ENCODE measurements around the gene TNK1.

The TNK1 gene

GRCh38 chr17:7346761-7347614 lies 33.9 kb upstream of the TNK1 start:
- H3K27ac ChIP-seq (ENCODE audit: low read depth, low read length): no peak overlapping the region
- H3K9ac ChIP-seq (ENCODE audit: low read length): no peak overlapping the region
- no peaks in the 10 kb centered on the region for H3K27me3 ChIP-seq (ENCODE audit: low read length)
- H2AFZ ChIP-seq (ENCODE audit: low read depth, low read length, severe bottlenecking): no peak overlapping the region
- no peaks in the 10 kb centered on the region for H4K20me1 ChIP-seq (ENCODE audit: low read depth, low read length)
- H3K79me2 ChIP-seq (ENCODE audit: insufficient read depth, low read length): no peaks in the 10 kb centered on the region
- H3K4me3 ChIP-seq (ENCODE audit: insufficient read depth, low read length, poor library complexity, severe bottlenecking): no peak overlapping the region
- peaks cover 13% of the 10 kb centered on the region for H3F3A ChIP-seq (ENCODE audit: insufficient read depth)
- no peaks in the 10 kb centered on the region for H3K36me3 ChIP-seq (ENCODE audit: low read length)
- no peak overlapping the region for H3K4me2 ChIP-seq (ENCODE audit: low read depth, low read length, poor library complexity, severe bottlenecking)
- H3K9me2 ChIP-seq (replicated peaks; ENCODE audit: insufficient read depth, low read length): no peaks in the 10 kb centered on the region
- H3K9me3 ChIP-seq (ENCODE audit: insufficient read depth, low read length): no peaks in the 10 kb centered on the region
- TF ChIP-seq EZH2phosphoT487 (conservative IDR thresholded peaks at IDR 0.05; ENCODE audit: low read length): no peak
- TF ChIP-seq CTCF (IDR thresholded peaks at IDR 0.05; ENCODE audit: insufficient read depth, low read length, poor library complexity, severe bottlenecking): no peak

- no peak overlapping the region for H2AFZ ChIP-seq (ENCODE audit: low read depth, low read length, severe bottlenecking)
- no peaks in the 10 kb centered on the region for H3K27me3 ChIP-seq (ENCODE audit: low read length)
- H3K9ac ChIP-seq (ENCODE audit: low read length): no peak overlapping the region
- no peak overlapping the region for H3K4me3 ChIP-seq (ENCODE audit: insufficient read depth, low read length, poor library complexity, severe bottlenecking)
- H3K9me3 ChIP-seq (ENCODE audit: insufficient read depth, low read length): no peaks in the 10 kb centered on the region
- H3K36me3 ChIP-seq (ENCODE audit: low read length): no peaks in the 10 kb centered on the region
- H4K20me1 ChIP-seq (ENCODE audit: low read depth, low read length): no peaks in the 10 kb centered on the region
- H3K79me2 ChIP-seq (ENCODE audit: insufficient read depth, low read length): no peaks in the 10 kb centered on the region
- no peaks in the 10 kb centered on the region for H3K9me2 ChIP-seq (replicated peaks; ENCODE audit: insufficient read depth, low read length)
- peaks cover 13% of the 10 kb centered on the region for H3F3A ChIP-seq (ENCODE audit: insufficient read depth)
- no peak overlapping the region for H3K27ac ChIP-seq (ENCODE audit: low read depth, low read length)
- no peak for TF ChIP-seq EZH2phosphoT487 (conservative IDR thresholded peaks at IDR 0.05; ENCODE audit: low read length)
- TF ChIP-seq CTCF (IDR thresholded peaks at IDR 0.05; ENCODE audit: insufficient read depth, low read length, poor library complexity, severe bottlenecking): no peak
- no peak overlapping the region for H3K4me2 ChIP-seq (ENCODE audit: low read depth, low read length, poor library complexity, severe bottlenecking)
Observed at GRCh38 chr17:7347630-7348477, 33.0 kb upstream of the TNK1 start.

GRCh38 chr17:7348478-7349242 lies 32.2 kb upstream of the TNK1 start:
- H3K27ac ChIP-seq (ENCODE audit: low read depth, low read length): no peak overlapping the region

More at GRCh38 chr17:7348478-7349242, 32.2 kb upstream of the TNK1 start:
- Histone ChIP-seq H3K9me3 (ENCODE audit: insufficient read depth, low read length) (no peaks in the 10 kb centered on the region), H3K9ac (ENCODE audit: low read length) (no peak overlapping the region), H3K36me3 (ENCODE audit: low read length) (no peaks in the 10 kb centered on the region), H4K20me1 (ENCODE audit: low read depth, low read length) (no peaks in the 10 kb centered on the region), H3K9me2 (replicated peaks; ENCODE audit: insufficient read depth, low read length) (no peaks in the 10 kb centered on the region), H2AFZ (ENCODE audit: low read depth, low read length, severe bottlenecking) (no peak overlapping the region), H3K27me3 (ENCODE audit: low read length) (no peaks in the 10 kb centered on the region), H3F3A (ENCODE audit: insufficient read depth) (peaks cover 13% of the 10 kb centered on the region), H3K4me2 (ENCODE audit: low read depth, low read length, poor library complexity, severe bottlenecking) (no peak overlapping the region), H3K4me3 (ENCODE audit: insufficient read depth, low read length, poor library complexity, severe bottlenecking) (no peak overlapping the region), H3K79me2 (ENCODE audit: insufficient read depth, low read length) (no peaks in the 10 kb centered on the region)
- no peak for TF ChIP-seq CTCF (IDR thresholded peaks at IDR 0.05; ENCODE audit: insufficient read depth, low read length, poor library complexity, severe bottlenecking)
- TF ChIP-seq EZH2phosphoT487 (conservative IDR thresholded peaks at IDR 0.05; ENCODE audit: low read length): no peak

All from SU-DHL-6 (cell line).